Thyroid gland (tissue), 4 donors: Measurements from ENCODE around the gene GLIS1. TPM values are rescaled to one million over a fixed set of nuclear protein-coding genes. Genes with fewer than 3 reads are reported as not detected.

ENCODE experiments used
- DNase-seq, 2 donors: peaks; one replicate each; pipeline ENCODE4 v3.0.0-alpha.2; 2019
- H3K27ac ChIP-seq, 3 donors: fragments of 200-600 bp; sonication (generic); 1 replicate in 2 of 3; 2 replicates in 1 of 3; pipeline ENCODE4 v1.5.1; 2016 to 2019; ENCODE audit warnings: mild to moderate bottlenecking in 1 of 3, moderate library complexity in 1 of 3
- H3K27me3 ChIP-seq: fragments of 200-600 bp; sonication (generic); one replicate; pipeline ENCODE4 v1.5.1; 2019
- H3K36me3 ChIP-seq, 2 donors: fragments of 200-600 bp; sonication (generic); one replicate each; pipeline ENCODE4 v1.5.1; 2016 to 2019
- H3K4me1 ChIP-seq, 2 donors: fragments of 200-600 bp; sonication (generic); one replicate each; pipeline ENCODE4 v1.5.1; 2017 to 2019
- H3K4me3 ChIP-seq, 3 donors: fragments of 200-600 bp; sonication (generic); replicated peaks in 1 of 3; 1 replicate in 2 of 3; 2 replicates in 1 of 3; pipeline ENCODE4 v1.5.1; 2016; ENCODE audit warnings: mild to moderate bottlenecking in 1 of 3
- H3K9me3 ChIP-seq: fragments of 200-600 bp; sonication (generic); one replicate; pipeline ENCODE4 v1.5.1; 2017
- CTCF ChIP-seq, 6 experiments: fragments of 200-600 bp in 3 of 6; fragments of 450-650 bp in 3 of 6; sonication (generic) in 3 of 6; IDR thresholded peaks; one replicate each; pipeline ENCODE4 v1.5.1; 2016 to 2019; ENCODE audit warnings: antibody characterized with exemption in 6 of 6, mild to moderate bottlenecking in 2 of 6, inconsistent platforms in 1 of 6, moderate library complexity in 1 of 6
- POLR2A ChIP-seq, 2 donors: fragments of 450-650 bp; IDR thresholded peaks; one replicate each; pipeline ENCODE4 v1.6.1; 2017; ENCODE audit warnings: antibody characterized with exemption in 2 of 2, mild to moderate bottlenecking in 2 of 2, moderate library complexity in 1 of 2
- WGBS, 2 donors: methylation state at CpG; one replicate each; pipeline ENCODE4 v1.1.5; 2017; 5-methylcytosine and 5-hydroxymethylcytosine counted together
- intact Hi-C: fragments of 100-400 bp; cut with DNase I; formaldehyde crosslinking; loops from one replicate; pipeline ENCODE4 v1.15.1; 2023
- total RNA-seq, 4 donors: library from RNA; depleted of rRNA; stranded (reverse); fragments of >200 nt; gene quantifications; one replicate each; pipeline ENCODE4 v1.2.3, GENCODE V29; 2016

Gene GLIS1
- total RNA-seq, 4 donors from 2014 or later, result 0.29 TPM; not detected in 3

- H3K4me1 ChIP-seq, result peaks cover 0 to 4% of the 10 kb centered on the region in 2 donors
- WGBS, 2 donors, result 87 to 95% methylated on average over 9 to 13 of the region's 13 CpGs
- no peaks in the 10 kb centered on the region for H3K9me3 ChIP-seq
- no peaks in the 10 kb centered on the region for H3K27me3 ChIP-seq
- H3K4me3 ChIP-seq, result no peak overlapping the region
- no peak for DNase-seq
- TF ChIP-seq CTCF (IDR thresholded peaks at IDR 0.05), result no peak
- intact Hi-C loops, result no loop called here
- H3K36me3 ChIP-seq, result no peaks in the 10 kb centered on the region
- H3K27ac ChIP-seq, result no peak overlapping the region
Measured at GRCh38 chr1:53520481-53520880, 218.5 kb downstream of the GLIS1 start.

- no peaks in the 10 kb centered on the region for H3K4me1 ChIP-seq
- no peak for TF ChIP-seq POLR2A (IDR thresholded peaks at IDR 0.05)
- no peak for TF ChIP-seq CTCF (IDR thresholded peaks at IDR 0.05)
- no peak overlapping the region for H3K4me3 ChIP-seq
- H3K9me3 ChIP-seq, result no peaks in the 10 kb centered on the region
- no peaks in the 10 kb centered on the region for H3K27me3 ChIP-seq
- no peak for DNase-seq
- intact Hi-C loops, result no loop called here
- no peak overlapping the region for H3K27ac ChIP-seq
- 69 to 77% methylated on average over 7 to 8 of the region's 8 CpGs for WGBS, 2 donors
- H3K36me3 ChIP-seq, result no peaks in the 10 kb centered on the region
Measured at GRCh38 chr1:53519421-53519820, 219.5 kb downstream of the GLIS1 start.

GRCh38 chr1:53518775-53519174 lies 220.2 kb downstream of the GLIS1 start:
- no peaks in the 10 kb centered on the region for H3K27me3 ChIP-seq
- H3K4me1 ChIP-seq, result no peaks in the 10 kb centered on the region
- H3K36me3 ChIP-seq, result no peaks in the 10 kb centered on the region
- no peak overlapping the region for H3K4me3 ChIP-seq
- WGBS, 2 donors, result 93 to 97% methylated on average over 6 of the region's 6 CpGs
- intact Hi-C loops, result no loop called here
- no peak overlapping the region for H3K27ac ChIP-seq
- H3K9me3 ChIP-seq, result no peaks in the 10 kb centered on the region
- TF ChIP-seq CTCF (IDR thresholded peaks at IDR 0.05), result no peak
- TF ChIP-seq POLR2A (IDR thresholded peaks at IDR 0.05), result no peak
- no peak for DNase-seq

GRCh38 chr1:53517821-53518352 lies 221.1 kb downstream of the GLIS1 start:
- Histone ChIP-seq H3K27me3 (no peaks in the 10 kb centered on the region), H3K4me3 (no peak overlapping the region), H3K4me1 (no peaks in the 10 kb centered on the region), H3K27ac (no peak overlapping the region), H3K9me3 (no peaks in the 10 kb centered on the region), H3K36me3 (no peaks in the 10 kb centered on the region)
- intact Hi-C loops, result no loop called here
- WGBS, 2 donors, result 83 to 89% methylated on average over 17 to 19 of the region's 19 CpGs
- TF ChIP-seq POLR2A (IDR thresholded peaks at IDR 0.05), result no peak
- no peak for TF ChIP-seq CTCF (IDR thresholded peaks at IDR 0.05)
- DNase-seq, result no peak

GRCh38 chr1:53517109-53517508 lies 221.9 kb downstream of the GLIS1 start:
- intact Hi-C loops, result no loop called here
- H3K9me3 ChIP-seq, result no peaks in the 10 kb centered on the region
- TF ChIP-seq CTCF (IDR thresholded peaks at IDR 0.05) (no peak), POLR2A (IDR thresholded peaks at IDR 0.05) (no peak)
- no peaks in the 10 kb centered on the region for H3K4me1 ChIP-seq
- H3K4me3 ChIP-seq, result no peak overlapping the region
- H3K27ac ChIP-seq, result no peak overlapping the region
- DNase-seq, result no peak
- no peaks in the 10 kb centered on the region for H3K36me3 ChIP-seq
- 89 to 95% methylated on average over 7 of the region's 7 CpGs for WGBS, 2 donors
- no peaks in the 10 kb centered on the region for H3K27me3 ChIP-seq
